UCSD-AML1 (cell line): Measurements from ENCODE around the gene DPYSL3.

Source experiments
- DNase-seq: peaks from one replicate; lab custom pipeline; 2025; ENCODE audit not compliant: unreplicated experiment; lab: John Stamatoyannopoulos, UW

Gene DPYSL3

DNA sequence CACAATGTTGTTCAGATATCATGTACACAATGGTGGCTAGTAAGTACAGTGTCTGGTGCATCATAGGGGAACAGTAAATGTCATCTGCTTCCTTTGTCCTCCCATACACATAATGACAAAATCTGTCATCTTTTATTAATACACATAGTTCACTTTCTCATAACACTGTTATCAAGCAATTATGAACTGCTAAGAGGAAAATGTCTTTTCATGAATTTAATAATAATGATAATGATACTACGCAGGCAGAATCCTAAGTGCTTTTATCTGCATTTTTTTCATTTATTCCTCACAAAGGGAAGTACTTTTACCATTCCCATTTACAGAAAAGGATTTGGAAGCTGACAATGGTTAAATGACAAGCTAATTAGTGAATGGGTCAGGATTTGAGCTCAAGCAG is 35.7 kb downstream of the DPYSL3 start:
- no peak for DNase-seq

DNA sequence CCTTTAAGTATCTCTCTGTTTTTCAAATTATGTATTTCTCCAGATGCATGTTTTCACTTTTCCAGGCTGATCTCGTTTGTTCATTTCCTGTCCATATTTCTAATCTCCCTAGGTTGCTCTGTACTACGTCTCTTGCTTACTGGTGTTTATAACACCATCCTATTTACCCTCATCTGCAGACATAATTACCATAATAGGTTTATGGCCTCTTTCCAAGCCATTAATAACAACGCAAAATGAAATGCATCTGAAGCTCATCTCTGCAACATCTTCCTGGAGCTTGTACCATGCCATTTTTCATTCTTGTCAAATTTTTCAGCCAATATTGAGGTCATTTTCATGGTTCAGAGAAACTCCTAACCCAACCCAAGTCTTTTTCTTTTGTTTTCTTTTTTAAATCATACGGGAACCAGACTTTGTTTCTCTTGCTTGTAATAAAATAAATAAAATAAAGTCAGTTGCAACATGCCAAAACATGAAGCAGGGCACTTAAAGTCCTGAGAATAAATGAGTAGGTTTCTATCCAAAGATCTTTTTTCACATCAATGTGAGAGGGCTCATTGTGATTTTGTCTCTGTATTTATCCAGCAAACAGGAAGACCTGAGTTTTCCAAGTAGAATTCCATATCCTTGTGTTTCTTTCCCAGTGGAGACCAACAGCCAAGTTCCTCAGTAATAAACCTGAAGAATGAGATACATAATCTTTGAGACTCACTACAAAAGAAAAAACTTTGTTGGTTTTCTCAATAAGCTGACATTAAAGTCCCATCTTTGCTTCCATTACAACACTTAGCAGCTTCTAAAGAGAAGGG is 37.0 kb downstream of the DPYSL3 start:
- DNase-seq: no peak

DNA sequence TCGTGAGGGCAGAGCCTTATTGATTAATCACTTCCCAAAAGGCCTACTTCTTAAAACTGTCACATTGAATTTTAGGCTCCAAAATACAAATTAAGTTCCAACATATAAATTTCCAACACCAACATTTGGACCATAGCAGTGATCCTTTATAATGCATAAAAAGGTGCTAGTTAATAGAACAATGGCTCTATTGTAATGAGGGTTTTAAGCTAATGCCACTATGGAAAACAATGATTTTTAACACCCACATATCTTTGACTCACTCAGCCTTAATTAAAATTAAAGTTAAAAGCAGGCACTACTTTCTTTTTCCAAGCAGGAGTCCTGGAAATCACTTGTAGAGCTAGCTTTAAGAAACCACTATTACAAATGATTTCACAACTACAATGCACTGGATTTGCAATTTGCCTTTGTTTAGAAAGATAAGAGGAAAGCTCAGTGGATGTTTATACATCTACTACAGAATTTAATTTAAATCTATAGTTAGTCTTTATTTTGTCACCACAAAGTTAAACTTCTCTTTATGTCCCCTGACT is 41.8 kb downstream of the DPYSL3 start:
- no peak for DNase-seq

DNA sequence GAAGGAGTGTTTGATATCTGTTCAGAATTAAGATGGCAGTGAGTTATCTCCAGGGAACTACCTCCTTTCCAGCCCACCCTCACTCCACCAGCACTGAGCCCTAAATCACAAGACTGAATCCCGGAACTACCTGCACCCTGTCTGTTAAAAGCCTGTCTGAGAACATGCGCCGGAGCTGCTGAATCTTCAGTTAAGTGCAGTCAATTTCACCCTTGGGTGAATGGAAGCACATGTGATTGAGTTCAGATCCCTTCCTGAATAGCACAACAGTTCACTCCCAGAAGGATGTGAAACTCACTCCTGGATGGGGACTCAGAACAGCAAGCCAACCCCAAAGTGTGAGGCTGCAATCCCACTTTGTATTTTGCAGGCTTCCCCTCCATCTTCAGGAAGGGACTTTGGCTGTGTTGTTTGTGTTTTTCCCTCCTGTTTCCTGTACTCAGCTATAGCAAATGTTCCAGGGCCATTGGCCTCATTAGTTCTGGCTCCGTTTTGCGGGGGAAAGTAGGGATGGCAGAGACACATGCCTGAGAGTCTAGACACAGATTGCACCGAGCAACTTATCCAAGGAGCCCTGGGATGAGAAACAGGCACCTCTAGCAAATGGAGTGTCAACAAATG is 43.4 kb downstream of the DPYSL3 start:
- DNase-seq: no peak

DNA sequence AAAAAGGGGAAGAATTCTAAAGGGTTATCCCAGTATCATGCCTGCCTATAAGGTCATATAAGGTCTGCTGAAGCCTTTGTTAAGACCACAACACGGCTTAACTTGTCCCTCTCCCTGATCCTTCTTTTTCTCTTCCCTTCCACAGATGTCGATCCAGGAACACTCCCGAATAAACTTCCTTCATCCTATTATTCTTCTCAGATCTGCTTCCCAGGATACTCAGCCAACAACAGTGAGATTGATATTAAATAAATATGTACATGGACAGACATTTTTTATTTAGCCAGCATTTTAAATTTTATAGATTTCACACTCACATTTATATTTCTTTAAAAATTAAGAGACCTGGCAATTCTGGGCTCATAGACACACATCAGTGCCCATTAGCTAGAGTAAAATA is 44.1 kb downstream of the DPYSL3 start:
- DNase-seq: no peak

DNA sequence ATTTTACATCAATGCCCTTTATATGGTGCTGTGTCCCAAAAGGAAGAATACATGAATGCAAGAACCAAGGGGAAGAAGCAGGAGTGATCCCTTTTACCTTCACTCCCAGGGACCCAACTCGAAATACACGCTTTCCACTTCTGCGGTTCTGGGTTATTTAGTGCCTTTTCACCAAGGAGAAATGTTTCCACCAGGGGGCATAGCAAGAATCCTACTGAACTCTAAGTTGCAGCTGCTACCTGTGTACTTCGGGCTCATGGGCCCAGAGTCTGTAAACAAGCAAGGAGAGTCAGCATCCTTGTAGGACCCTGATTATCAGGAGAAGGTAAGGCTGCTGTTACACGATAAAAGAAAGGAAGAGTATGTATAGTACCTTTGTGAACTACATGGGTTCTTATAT is 45.7 kb downstream of the DPYSL3 start:
- DNase-seq: no peak

DNA sequence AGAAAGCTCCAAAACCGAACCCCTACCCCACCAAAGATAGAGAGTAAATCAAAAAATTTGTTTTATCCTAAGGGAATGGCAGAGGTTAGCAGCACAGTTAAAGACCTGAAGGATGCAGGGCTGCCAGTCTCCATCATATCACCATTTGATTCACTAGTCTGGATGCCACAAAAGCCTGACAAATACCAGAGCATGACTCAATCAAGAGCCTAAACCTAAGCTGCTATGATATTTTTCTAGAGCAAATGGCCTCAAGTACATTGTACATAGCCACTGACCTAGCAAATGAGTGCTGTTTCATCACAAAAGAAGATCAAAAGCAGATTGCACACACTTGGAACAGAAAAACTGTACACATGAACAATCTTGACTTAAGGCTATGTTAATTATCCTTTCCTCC is 48.0 kb downstream of the DPYSL3 start:
- DNase-seq: no peak

DNA sequence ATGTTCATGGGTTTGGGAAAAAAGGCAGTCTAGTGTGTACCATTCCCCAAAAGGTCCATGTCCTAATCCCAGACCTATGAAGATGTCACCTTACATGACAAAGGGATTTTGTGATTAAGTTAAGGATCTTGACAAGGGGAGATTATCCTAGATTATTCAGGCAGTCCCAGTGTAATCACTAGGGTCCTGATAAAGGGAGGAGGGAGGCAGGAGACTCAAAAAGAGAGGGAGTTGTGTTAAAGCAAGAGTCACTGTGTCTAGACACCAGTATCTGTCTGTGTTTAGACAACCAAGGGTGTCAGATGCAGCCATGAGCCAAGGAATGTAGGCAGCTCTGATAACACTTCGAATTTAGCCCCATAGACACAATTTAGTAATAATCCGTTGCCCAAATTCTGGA is 49.5 kb downstream of the DPYSL3 start:
- DNase-seq: no peak

DNA sequence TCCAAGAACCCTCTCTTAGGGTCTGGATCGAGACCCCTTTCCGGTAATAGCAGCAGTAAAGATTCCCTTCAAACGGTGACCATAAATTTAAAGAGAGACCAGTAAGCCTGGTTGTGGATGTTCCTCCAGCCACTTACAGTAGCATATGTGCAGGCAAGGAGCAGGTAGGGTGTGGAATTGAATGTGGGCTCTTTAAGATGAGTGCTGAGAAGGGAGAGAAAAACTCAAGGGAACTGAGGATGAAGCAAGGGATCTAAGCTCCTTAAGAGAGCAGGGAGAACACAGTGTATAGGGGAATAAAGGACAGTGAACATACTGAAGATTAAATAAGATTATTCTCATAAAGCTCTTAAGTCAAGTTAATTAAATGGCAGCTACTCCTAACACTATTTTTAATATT is 51.3 kb downstream of the DPYSL3 start:
- no peak for DNase-seq

DNA sequence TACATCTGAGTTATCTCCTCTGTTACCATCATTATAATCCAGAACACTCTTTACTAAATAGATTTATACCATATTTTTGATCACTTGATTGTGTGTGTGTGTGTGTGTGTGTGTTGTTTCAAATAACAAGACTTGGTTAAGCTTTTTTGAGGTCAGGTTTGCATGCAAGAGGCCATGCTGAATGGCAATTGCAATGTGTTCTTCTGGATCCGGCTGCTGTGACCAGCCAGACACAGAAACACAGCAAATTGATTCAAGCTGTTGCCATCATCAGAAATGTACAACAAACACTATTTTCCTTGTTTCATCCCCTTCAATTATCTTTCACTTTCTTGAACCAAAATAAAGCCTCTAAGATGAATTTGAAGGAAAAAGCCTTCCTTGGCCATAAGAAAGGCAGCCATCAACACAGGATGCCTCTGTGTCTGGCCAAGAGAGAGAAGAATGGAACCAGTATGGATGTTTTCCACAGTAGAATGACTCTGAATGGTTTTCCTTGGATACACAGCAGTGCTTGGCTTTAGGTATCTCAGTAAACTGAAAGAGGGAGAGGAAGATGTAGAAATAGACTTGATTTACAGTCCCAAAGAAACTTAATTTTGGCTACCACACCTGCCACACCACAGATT is 53.9 kb downstream of the DPYSL3 start:
- no peak for DNase-seq

DNA sequence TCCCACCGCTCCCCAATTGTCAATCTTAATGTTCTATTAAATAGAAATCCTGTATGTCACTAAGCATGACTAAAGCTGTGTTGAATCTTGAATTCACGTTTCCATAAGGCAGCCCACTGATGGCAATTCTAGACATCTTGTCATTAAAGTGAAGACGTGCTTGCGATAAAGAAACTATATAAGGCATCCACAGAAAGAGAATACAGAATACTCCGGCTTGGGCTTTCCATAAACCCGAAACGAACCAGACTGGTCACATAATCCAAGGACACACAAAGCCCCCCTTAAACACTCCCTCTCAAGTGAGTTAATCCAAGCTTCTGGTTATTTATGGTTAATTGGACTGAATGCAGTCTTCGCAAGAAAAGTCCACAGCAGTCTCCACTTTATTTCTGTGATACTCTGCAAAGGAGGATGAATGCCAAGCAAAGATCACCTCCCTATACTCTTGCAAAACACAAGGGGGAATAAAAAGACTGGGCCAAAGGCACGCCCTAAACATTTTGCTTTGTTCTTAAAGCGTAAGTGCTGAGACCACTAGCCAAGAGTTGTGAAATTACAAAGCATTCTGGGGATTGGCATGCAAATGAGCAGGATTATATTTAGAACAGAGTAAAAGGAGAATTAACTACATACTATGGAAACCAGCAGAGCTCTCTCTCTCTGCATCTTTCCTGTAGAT is 54.7 kb downstream of the DPYSL3 start:
- DNase-seq: no peak

DNA sequence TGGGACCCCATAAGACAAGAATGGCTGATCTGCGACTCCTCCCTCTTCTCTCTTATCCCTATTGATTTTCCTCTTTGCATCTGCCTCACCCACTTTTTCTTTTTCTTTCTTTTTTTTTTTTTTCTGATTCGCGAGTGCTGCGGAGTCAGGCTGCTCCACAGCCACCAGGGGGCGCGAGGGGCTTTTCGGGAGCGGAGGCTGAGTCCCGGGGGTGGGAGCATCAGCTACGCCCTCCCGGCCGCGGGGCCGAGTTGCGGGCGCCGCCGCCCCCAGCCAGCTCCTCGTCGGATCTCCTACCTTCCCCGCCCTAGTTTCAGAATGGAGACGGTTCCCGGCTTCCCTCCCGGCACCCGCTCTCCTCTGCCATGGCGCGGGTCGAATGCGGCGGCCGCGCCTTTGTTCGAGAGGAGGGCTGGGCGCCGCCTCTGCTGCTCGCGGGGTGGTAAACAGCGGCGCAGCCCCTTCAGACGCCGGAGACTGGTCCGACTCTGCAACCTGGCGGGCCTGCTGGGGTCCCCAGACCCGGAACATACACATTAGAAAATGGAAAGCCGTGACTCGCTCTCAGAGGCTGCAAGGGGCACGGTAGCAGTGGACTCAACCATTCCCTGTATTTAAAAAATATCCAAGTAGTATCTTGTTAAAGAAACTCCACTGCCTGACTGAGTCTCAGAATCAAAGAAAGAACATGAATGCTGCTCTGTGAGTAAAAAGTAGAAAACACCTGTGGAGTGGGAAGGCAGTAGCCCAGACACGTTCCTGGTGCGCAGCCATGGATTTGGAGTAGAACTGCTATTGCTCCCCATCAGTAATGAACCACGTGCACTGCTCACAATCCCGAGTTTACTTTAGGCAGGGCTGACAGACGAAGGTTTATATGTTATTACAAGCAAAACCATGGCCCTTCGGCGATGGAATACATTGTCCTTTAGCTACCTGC is 55.7 kb downstream of the DPYSL3 start:
- peak; percentile 51 for DNase-seq

DNA sequence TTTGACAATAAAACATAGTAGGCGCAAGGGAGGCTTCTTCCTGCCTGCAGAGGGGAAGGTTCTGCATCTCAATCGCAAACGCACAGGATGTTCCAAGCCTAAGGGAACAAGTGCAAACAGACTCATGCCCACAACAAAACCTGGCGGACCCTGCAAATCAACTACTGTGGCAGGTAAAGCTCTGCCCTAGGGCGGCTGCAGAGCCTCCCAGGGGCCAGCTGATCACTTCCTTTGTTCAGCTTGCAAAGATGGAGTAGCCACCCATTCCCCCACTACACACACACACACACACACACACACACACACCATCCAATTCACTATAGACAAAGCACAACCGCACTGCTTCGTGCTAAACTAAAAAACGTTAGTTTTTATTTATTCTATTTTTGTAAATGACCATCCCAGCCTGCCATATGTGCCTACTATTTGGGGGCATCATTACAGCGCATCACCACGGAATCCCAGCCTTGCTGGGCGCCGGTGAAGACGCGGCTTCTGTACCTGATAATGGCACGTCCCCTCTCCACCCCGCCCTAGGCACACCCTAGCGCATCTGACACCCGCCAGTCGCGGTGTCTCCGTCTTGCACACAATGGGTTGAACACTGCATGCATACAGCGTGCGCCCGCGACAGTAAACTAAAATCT is 57.6 kb downstream of the DPYSL3 start:
- no peak for DNase-seq

DNA sequence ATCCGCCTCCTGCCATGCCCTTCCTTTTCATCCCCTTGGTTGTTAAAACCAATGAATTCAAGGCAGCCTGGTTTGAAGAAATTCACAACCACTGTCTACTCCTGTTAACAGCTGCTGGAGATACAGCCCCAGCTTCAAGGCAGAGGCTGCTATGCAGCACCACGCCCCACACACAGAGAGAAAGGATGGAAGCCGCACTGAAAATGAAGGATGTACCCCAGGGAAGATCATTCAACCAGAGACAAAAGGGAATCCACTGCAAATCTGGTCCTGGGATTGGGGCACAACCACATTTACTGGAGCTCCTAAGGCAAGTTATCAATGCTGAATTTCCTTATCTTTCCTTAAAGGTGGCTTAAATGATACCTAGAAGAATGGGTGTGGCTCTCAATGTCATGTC is 58.7 kb downstream of the DPYSL3 start:
- no peak for DNase-seq

DNA sequence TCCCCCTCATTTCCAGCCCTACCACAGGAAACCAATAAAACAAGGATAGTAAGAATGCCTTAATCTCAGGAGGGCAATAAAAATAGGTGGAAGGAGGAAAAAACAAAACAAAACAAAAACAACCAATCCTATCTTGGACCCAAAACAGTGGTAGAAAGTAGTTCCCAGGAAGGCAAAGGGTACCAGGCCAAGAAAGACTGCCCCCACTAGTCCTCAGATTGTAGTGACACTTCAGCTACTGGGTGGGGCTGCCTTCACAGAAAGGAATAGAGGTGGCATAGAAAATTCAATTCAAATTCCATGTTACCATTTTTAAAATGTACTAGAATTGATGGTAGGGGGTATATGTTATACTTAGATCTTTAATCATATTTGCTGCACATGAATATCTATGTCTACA is 59.3 kb downstream of the DPYSL3 start:
- no peak for DNase-seq

DNA sequence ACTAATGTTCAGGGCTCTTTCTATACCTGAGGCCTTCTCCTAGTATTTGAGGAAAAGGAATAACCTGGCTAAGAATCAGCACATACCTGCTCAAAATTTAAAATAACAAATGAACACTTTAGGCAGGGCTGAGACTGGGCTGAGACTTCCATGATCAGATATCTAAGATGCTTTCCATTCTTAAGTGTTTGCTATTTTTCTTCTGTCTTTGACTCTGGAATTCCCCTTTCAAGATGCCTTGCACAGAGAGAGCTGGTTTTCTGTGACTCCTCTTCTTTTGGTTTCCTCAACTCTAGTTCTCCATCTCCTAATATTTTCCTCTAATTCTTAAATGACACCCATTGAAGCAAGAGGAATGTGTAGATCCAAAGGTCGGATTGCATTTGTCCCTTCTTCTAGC is 61.1 kb downstream of the DPYSL3 start:
- no peak for DNase-seq

DNA sequence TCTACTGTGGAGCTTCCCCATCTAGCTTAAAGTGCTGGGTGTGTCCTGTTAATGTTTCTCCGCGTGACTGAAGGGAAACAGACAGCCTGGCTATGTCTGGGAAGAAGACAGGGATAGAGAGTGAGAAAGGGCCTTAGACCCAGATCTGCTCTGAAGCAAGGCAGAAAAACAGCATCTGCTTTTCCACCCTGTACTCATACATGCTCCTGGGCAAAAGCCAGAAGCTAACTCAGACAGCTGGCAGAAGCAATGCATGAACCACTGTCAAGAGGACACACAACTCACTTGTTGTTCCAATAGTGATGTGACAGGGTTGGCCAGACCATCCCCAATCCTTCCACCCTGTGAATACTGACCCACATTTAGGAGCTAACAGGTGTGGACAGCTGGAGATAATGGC is 63.3 kb downstream of the DPYSL3 start:
- DNase-seq: no peak

DNA sequence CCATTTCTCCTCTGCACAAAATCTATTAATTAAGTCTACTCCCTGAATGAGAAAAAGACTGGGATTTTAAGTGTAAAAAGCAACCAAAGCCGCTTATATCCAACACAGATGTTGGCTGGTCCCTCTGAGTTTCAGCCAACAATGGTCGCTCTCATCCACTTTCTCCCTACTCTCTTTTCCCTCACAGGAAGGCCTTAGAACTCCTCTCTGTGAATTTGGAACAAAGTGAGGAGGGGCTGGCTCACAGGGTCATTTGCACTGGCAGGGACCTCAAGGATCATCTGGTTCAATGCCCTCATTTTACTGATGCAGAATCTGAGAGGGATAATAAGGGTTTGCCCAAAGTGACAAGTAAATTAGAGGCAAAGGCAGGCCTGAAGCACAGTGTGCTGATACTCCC is 64.0 kb downstream of the DPYSL3 start:
- DNase-seq: no peak

DNA sequence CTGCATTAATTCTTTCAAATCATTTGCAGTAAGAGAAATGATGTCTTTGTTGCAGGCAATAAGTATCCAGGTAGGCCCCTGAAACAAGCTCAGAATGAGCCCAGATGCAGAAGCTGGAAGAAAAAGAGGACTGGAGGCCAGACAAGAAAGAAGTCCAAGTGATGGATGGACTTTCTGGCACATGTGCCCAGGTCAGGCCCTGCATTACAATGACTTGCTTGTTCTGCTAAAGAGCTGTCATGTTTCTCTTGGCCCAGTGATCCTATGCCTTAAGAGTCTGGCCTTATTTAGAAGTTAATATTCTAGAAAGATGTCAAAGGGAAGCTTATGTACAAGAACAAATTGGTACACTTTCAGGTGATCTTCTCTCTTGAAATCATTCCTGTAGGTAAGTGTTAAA is 64.8 kb downstream of the DPYSL3 start:
- DNase-seq: no peak

DNA sequence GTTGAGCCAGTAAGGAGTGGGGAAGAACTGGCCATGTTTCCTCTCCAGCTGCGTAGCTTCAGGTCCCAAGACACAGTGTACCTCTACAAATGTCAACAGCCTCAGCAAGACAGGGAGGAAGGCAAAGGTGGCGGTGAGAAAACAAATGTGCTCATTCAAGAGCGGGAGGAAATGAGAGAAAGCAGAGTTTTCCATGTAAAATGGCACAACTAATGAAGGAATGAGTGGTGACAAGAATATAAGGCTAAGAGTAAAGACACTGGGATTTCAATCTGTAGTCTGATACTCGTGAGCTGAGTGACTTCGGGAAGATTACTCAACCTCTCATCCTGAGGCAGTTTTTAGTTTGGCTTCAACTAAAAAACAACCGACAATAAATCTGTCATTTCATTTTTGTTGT is 67.6 kb downstream of the DPYSL3 start:
- no peak for DNase-seq
